ENCODE data around the gene SMCO2. TPM values are rescaled to one million over a fixed set of nuclear protein-coding genes. Genes with fewer than 3 reads are reported as not detected.
A peak's percentile ranks its signal among the peaks of the same experiment; 100 is the strongest.

Gene SMCO2
- total and polyA plus RNA-seq, 2 of the 13 experiments (the other 11 are each of a cell fraction or from before 2014, with no cell fraction given), result 0.15 TPM; not detected in 1

DNA sequence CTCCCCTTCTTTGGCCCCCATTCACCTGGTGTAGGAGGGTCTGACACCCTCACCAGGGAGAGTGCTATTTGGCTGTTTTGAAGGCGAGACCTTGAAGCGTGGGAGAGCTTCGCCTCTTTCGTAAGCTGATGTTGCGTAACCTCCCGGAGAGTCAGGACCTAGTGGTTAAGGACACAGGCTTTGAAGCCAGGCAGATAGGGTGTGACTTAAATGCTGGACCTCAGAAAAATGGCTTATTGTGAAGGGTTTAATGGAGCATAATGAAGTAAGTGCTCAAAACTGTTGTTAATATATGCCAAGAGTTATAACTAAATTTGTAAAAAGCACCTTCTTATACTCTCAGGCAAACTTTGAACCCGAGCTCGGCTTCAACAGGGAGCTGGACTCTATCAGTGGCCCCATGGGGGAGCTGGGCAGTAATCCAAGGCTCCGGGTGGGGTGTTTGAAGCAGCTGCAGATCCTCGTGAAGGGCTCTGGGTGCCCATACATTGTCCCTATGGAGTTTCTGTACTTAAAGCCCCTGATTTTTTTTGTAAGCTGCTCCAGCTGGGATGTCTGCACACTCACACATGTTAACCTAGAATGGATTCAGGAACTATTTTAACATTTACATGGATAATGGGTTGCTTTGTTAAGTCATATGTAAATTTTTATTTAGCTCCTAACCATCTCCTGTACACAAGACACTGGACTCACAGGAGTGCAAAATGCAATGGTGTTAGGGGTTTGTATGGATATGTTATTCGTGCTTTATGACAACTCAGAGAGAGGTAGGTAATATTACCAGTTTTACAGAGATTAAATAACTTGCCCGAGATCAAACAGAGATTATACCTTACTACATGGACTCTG, 103.5 kb downstream of the SMCO2 start (continued):
- TF ChIP-seq, protein P1, sequence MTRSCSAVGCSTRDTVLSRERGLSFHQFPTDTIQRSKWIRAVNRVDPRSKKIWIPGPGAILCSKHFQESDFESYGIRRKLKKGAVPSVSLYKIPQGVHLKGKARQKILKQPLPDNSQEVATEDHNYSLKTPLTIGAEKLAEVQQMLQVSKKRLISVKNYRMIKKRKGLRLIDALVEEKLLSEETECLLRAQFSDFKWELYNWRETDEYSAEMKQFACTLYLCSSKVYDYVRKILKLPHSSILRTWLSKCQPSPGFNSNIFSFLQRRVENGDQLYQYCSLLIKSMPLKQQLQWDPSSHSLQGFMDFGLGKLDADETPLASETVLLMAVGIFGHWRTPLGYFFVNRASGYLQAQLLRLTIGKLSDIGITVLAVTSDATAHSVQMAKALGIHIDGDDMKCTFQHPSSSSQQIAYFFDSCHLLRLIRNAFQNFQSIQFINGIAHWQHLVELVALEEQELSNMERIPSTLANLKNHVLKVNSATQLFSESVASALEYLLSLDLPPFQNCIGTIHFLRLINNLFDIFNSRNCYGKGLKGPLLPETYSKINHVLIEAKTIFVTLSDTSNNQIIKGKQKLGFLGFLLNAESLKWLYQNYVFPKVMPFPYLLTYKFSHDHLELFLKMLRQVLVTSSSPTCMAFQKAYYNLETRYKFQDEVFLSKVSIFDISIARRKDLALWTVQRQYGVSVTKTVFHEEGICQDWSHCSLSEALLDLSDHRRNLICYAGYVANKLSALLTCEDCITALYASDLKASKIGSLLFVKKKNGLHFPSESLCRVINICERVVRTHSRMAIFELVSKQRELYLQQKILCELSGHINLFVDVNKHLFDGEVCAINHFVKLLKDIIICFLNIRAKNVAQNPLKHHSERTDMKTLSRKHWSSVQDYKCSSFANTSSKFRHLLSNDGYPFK (CRISPR knock-in tag; IDR thresholded peaks at IDR 0.05; ENCODE audit: borderline replicate concordance), result peak; percentile 81
- TF ChIP-seq EHMT2 (IDR thresholded peaks at IDR 0.05; ENCODE audit: borderline replicate concordance, low read depth, low read length), result peak; percentile 62; the same call in 1 of the 2 replicates
- TF ChIP-seq NCOA5 (CRISPR knock-in tag; IDR thresholded peaks at IDR 0.05), result no peak
- peak; percentile 72 for TF ChIP-seq TEAD3 (CRISPR knock-in tag; optimal IDR thresholded peaks at IDR 0.05; ENCODE audit: borderline replicate concordance)
- TF ChIP-seq ZNF3 (CRISPR knock-in tag; IDR thresholded peaks at IDR 0.05), result no peak
- TF ChIP-seq ZNF782 (CRISPR knock-in tag; IDR thresholded peaks at IDR 0.05; ENCODE audit: borderline replicate concordance), result peak; percentile 83; the same call in 1 of the 2 replicates
- TF ChIP-seq ARHGAP35 (CRISPR knock-in tag; IDR thresholded peaks at IDR 0.05; ENCODE audit: borderline replicate concordance), result peak; percentile 56; the same call in 1 of the 2 replicates
- TF ChIP-seq MNT (IDR thresholded peaks at IDR 0.05), result no peak
- TF ChIP-seq FOXA1 (IDR thresholded peaks at IDR 0.05), result no peak
- peak; percentile 42; the same call in 1 of the 2 replicates for TF ChIP-seq FOXA1 (CRISPR knock-in tag; IDR thresholded peaks at IDR 0.05)
- no peak for TF ChIP-seq ETS1 (CRISPR knock-in tag; IDR thresholded peaks at IDR 0.05)
- TF ChIP-seq, protein P2, sequence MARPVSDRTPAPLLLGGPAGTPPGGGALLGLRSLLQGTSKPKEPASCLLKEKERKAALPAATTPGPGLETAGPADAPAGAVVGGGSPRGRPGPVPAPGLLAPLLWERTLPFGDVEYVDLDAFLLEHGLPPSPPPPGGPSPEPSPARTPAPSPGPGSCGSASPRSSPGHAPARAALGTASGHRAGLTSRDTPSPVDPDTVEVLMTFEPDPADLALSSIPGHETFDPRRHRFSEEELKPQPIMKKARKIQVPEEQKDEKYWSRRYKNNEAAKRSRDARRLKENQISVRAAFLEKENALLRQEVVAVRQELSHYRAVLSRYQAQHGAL (CRISPR knock-in tag; IDR thresholded peaks at IDR 0.05; ENCODE audit: not compliant biosample characterization), result no peak
- peak; percentile 75 for TF ChIP-seq DRAP1 (CRISPR knock-in tag; IDR thresholded peaks at IDR 0.05)
- 0 out of 2 replicates have a peak, but pooled peaks have one; percentile 87 for TF ChIP-seq ZNF138 (CRISPR knock-in tag; IDR thresholded peaks at IDR 0.05; ENCODE audit: low read depth)
- TF ChIP-seq ZNF484 (CRISPR knock-in tag; IDR thresholded peaks at IDR 0.05; ENCODE audit: borderline replicate concordance, low read depth), result no peak
- 0 out of 2 replicates have a peak, but pooled peaks have one; percentile 25 for TF ChIP-seq ZNF775 (CRISPR knock-in tag; IDR thresholded peaks at IDR 0.05; ENCODE audit: borderline replicate concordance)
- TF ChIP-seq, protein P3, sequence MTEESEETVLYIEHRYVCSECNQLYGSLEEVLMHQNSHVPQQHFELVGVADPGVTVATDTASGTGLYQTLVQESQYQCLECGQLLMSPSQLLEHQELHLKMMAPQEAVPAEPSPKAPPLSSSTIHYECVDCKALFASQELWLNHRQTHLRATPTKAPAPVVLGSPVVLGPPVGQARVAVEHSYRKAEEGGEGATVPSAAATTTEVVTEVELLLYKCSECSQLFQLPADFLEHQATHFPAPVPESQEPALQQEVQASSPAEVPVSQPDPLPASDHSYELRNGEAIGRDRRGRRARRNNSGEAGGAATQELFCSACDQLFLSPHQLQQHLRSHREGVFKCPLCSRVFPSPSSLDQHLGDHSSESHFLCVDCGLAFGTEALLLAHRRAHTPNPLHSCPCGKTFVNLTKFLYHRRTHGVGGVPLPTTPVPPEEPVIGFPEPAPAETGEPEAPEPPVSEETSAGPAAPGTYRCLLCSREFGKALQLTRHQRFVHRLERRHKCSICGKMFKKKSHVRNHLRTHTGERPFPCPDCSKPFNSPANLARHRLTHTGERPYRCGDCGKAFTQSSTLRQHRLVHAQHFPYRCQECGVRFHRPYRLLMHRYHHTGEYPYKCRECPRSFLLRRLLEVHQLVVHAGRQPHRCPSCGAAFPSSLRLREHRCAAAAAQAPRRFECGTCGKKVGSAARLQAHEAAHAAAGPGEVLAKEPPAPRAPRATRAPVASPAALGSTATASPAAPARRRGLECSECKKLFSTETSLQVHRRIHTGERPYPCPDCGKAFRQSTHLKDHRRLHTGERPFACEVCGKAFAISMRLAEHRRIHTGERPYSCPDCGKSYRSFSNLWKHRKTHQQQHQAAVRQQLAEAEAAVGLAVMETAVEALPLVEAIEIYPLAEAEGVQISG (CRISPR knock-in tag; IDR thresholded peaks at IDR 0.05), result peak; percentile 89
- TF ChIP-seq PHF5A (CRISPR knock-in tag; IDR thresholded peaks at IDR 0.05; ENCODE audit: low read depth, unreplicated experiment), result peak; percentile 85

All from HepG2 (cell line).